GM12873 (cell line): ENCODE measurements around the gene TNK1.

ENCODE experiments used
- TF ChIP-seq, protein P1 (sequence below): IDR thresholded peaks from 2 replicates; pipeline ENCODE4 v1.5.1; 2012; ENCODE audit warnings: low read depth, mild to moderate bottlenecking, moderate library complexity, low read length, control low read depth; ENCODE audit not compliant: insufficient read depth; ENCODE audit errors: missing control alignments

The TNK1 gene

GRCh38 chr17:7437950-7438614, 57.2 kb downstream of the TNK1 start:
- TF ChIP-seq, protein P1, sequence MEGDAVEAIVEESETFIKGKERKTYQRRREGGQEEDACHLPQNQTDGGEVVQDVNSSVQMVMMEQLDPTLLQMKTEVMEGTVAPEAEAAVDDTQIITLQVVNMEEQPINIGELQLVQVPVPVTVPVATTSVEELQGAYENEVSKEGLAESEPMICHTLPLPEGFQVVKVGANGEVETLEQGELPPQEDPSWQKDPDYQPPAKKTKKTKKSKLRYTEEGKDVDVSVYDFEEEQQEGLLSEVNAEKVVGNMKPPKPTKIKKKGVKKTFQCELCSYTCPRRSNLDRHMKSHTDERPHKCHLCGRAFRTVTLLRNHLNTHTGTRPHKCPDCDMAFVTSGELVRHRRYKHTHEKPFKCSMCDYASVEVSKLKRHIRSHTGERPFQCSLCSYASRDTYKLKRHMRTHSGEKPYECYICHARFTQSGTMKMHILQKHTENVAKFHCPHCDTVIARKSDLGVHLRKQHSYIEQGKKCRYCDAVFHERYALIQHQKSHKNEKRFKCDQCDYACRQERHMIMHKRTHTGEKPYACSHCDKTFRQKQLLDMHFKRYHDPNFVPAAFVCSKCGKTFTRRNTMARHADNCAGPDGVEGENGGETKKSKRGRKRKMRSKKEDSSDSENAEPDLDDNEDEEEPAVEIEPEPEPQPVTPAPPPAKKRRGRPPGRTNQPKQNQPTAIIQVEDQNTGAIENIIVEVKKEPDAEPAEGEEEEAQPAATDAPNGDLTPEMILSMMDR = no peak

GRCh38 chr17:7438656-7439460, 58.0 kb downstream of the TNK1 start:
- TF ChIP-seq, protein P1 = no peak
